H1 (cell line): ENCODE results near the gene VAMP2. TPM values are rescaled to one million over a fixed set of nuclear protein-coding genes. Genes with fewer than 3 reads are reported as not detected.

Experiments used
- EP300 ChIP-seq, 2 experiments: IDR thresholded peaks; 1 replicate in 1 of 2; 2 replicates in 1 of 2; pipeline ENCODE4 v1.6.1; 2011 to 2012; ENCODE audit warnings: low read depth in 2 of 2, low read length in 2 of 2, mild to moderate bottlenecking in 2 of 2, borderline replicate concordance in 1 of 2, inconsistent platforms in 1 of 2, moderate library complexity in 1 of 2
- polyA plus RNA-seq, 7 experiments: library from polyadenylated mRNA; depleted of rRNA in 3 of 7; stranded (reverse) in 5 of 7; unstranded in 2 of 7; fragments of >200 nt in 5 of 7; fragments of 200-250 nt in 2 of 7; gene quantifications; 1 replicate in 5 of 7; 2 replicates in 1 of 7; 4 replicates in 1 of 7; pipeline versions ENCODE4 v1.2.1 to v1.2.3, GENCODE V29; 2011 to 2013; ENCODE audit warnings: missing spikeins in 2 of 7, mixed read lengths in 2 of 7
- total RNA-seq: library from RNA; stranded (reverse); fragmentation: NEBNext Ultra II Directional; extraction: Animal tissue kit (Norgen Biotek cat#: 25700); gene quantifications from 2 replicates; pipeline ENCODE4 v1.2.1, GENCODE V29; 2021
- TF ChIP-seq, protein P1 (sequence below): fragments of 300-600 bp; sonication (generic); IDR thresholded peaks from 2 replicates; pipeline ENCODE4 v1.7.1; 2012; ENCODE audit warnings: low read length, moderate library complexity, mild to moderate bottlenecking, inconsistent platforms; ENCODE audit not compliant: insufficient replicate concordance

VAMP2 gene
- total and polyA plus RNA-seq, 2 of the 8 experiments (the other 6 are each of a cell fraction or from before 2014, with no cell fraction given): 19.3 to 20.5 TPM

DNA sequence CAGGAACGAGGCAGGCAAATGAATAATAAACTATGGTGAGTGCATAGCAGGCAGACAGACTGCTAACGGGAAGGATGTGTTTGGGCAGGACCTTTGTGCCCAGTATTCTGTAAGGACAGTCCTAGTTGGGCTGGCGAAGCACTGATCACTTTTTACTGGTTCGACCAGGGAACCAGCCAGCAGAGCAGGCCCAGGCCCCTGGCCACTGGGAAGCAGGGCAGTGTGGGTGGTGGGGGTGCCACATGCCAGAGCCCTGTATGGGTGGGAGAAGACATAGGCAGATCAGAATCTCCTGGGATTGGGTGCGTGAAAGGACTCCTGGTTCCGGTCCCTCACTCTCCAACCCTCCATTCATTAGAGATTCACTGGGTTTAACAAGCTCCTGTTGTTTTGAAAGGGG is 4.0 kb upstream of the VAMP2 start (continued):
- TF ChIP-seq, protein P1, sequence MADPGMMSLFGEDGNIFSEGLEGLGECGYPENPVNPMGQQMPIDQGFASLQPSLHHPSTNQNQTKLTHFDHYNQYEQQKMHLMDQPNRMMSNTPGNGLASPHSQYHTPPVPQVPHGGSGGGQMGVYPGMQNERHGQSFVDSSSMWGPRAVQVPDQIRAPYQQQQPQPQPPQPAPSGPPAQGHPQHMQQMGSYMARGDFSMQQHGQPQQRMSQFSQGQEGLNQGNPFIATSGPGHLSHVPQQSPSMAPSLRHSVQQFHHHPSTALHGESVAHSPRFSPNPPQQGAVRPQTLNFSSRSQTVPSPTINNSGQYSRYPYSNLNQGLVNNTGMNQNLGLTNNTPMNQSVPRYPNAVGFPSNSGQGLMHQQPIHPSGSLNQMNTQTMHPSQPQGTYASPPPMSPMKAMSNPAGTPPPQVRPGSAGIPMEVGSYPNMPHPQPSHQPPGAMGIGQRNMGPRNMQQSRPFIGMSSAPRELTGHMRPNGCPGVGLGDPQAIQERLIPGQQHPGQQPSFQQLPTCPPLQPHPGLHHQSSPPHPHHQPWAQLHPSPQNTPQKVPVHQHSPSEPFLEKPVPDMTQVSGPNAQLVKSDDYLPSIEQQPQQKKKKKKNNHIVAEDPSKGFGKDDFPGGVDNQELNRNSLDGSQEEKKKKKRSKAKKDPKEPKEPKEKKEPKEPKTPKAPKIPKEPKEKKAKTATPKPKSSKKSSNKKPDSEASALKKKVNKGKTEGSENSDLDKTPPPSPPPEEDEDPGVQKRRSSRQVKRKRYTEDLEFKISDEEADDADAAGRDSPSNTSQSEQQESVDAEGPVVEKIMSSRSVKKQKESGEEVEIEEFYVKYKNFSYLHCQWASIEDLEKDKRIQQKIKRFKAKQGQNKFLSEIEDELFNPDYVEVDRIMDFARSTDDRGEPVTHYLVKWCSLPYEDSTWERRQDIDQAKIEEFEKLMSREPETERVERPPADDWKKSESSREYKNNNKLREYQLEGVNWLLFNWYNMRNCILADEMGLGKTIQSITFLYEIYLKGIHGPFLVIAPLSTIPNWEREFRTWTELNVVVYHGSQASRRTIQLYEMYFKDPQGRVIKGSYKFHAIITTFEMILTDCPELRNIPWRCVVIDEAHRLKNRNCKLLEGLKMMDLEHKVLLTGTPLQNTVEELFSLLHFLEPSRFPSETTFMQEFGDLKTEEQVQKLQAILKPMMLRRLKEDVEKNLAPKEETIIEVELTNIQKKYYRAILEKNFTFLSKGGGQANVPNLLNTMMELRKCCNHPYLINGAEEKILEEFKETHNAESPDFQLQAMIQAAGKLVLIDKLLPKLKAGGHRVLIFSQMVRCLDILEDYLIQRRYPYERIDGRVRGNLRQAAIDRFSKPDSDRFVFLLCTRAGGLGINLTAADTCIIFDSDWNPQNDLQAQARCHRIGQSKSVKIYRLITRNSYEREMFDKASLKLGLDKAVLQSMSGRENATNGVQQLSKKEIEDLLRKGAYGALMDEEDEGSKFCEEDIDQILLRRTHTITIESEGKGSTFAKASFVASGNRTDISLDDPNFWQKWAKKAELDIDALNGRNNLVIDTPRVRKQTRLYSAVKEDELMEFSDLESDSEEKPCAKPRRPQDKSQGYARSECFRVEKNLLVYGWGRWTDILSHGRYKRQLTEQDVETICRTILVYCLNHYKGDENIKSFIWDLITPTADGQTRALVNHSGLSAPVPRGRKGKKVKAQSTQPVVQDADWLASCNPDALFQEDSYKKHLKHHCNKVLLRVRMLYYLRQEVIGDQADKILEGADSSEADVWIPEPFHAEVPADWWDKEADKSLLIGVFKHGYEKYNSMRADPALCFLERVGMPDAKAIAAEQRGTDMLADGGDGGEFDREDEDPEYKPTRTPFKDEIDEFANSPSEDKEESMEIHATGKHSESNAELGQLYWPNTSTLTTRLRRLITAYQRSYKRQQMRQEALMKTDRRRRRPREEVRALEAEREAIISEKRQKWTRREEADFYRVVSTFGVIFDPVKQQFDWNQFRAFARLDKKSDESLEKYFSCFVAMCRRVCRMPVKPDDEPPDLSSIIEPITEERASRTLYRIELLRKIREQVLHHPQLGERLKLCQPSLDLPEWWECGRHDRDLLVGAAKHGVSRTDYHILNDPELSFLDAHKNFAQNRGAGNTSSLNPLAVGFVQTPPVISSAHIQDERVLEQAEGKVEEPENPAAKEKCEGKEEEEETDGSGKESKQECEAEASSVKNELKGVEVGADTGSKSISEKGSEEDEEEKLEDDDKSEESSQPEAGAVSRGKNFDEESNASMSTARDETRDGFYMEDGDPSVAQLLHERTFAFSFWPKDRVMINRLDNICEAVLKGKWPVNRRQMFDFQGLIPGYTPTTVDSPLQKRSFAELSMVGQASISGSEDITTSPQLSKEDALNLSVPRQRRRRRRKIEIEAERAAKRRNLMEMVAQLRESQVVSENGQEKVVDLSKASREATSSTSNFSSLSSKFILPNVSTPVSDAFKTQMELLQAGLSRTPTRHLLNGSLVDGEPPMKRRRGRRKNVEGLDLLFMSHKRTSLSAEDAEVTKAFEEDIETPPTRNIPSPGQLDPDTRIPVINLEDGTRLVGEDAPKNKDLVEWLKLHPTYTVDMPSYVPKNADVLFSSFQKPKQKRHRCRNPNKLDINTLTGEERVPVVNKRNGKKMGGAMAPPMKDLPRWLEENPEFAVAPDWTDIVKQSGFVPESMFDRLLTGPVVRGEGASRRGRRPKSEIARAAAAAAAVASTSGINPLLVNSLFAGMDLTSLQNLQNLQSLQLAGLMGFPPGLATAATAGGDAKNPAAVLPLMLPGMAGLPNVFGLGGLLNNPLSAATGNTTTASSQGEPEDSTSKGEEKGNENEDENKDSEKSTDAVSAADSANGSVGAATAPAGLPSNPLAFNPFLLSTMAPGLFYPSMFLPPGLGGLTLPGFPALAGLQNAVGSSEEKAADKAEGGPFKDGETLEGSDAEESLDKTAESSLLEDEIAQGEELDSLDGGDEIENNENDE: no peak
- no peak for TF ChIP-seq EP300 (IDR thresholded peaks at IDR 0.05; ENCODE audit: borderline replicate concordance in 1 of 2, low read depth in 2 of 2, low read length in 2 of 2)
- TF ChIP-seq, all 59 proteins: peak for 0
